Smooth muscle cell (in vitro differentiated cells): ENCODE results near the gene FAM117A. TPM values are rescaled to one million over a fixed set of nuclear protein-coding genes. Genes with fewer than 3 reads are reported as not detected.
A peak's percentile ranks its signal among the peaks of the same experiment; 100 is the strongest.

Source experiments
- DNase-seq: peaks from one replicate; lab custom pipeline; 2025; ENCODE audit not compliant: unreplicated experiment; lab: John Stamatoyannopoulos, UW
- H2AFZ ChIP-seq: fragments of 200-600 bp; sonication (generic); 2 replicates; pipeline ENCODE4 v1.6.0; 2016; ENCODE audit warnings: antibody characterized with exemption, low read depth, mild to moderate bottlenecking
- H3F3A ChIP-seq: fragments of 200-600 bp; sonication (generic); 2 replicates; pipeline ENCODE4 v1.6.0; 2017; ENCODE audit warnings: antibody characterized with exemption, low read depth
- H3K27ac ChIP-seq: fragments of 200-600 bp; sonication (generic); 2 replicates; pipeline ENCODE4 v1.5.1; 2016; ENCODE audit warnings: low read depth, mild to moderate bottlenecking
- H3K27me3 ChIP-seq: fragments of 200-600 bp; sonication (generic); 2 replicates; pipeline ENCODE4 v1.6.1; 2016; ENCODE audit warnings: low read depth, mild to moderate bottlenecking
- H3K36me3 ChIP-seq: fragments of 200-600 bp; sonication (generic); 2 replicates; pipeline ENCODE4 v1.5.1; 2016; ENCODE audit warnings: low read depth
- H3K4me1 ChIP-seq: fragments of 200-600 bp; sonication (generic); 2 replicates; pipeline ENCODE4 v1.5.1; 2016; ENCODE audit warnings: low read depth
- H3K4me2 ChIP-seq: fragments of 200-600 bp; sonication (generic); 2 replicates; pipeline ENCODE4 v1.6.0; 2016; ENCODE audit warnings: mild to moderate bottlenecking
- H3K4me3 ChIP-seq: fragments of 200-600 bp; sonication (generic); 2 replicates; pipeline ENCODE4 v1.5.1; 2016; ENCODE audit warnings: mild to moderate bottlenecking
- H3K79me2 ChIP-seq: fragments of 200-600 bp; sonication (generic); 2 replicates; pipeline ENCODE4 v1.6.0; 2016; ENCODE audit warnings: low read depth, mild to moderate bottlenecking
- H3K9ac ChIP-seq: fragments of 200-600 bp; sonication (generic); 2 replicates; pipeline ENCODE4 v1.6.0; 2016; ENCODE audit warnings: low read depth
- H3K9me3 ChIP-seq: fragments of 200-600 bp; sonication (generic); replicated peaks from 2 replicates; pipeline ENCODE4 v1.5.1; 2016; ENCODE audit warnings: low read depth
- H4K20me1 ChIP-seq: fragments of 200-600 bp; sonication (generic); 2 replicates; pipeline ENCODE4 v1.6.0; 2016; ENCODE audit warnings: low read depth
- CTCF ChIP-seq: fragments of 200-600 bp; sonication (generic); IDR thresholded peaks from 2 replicates; pipeline ENCODE4 v1.5.1; 2017; ENCODE audit warnings: borderline replicate concordance, mild to moderate bottlenecking, antibody characterized with exemption; ENCODE audit not compliant: insufficient read depth, poor library complexity, severe bottlenecking
- WGBS: methylation state at CpG from one replicate; pipeline ENCODE4 v1.1.7; 2016; ENCODE audit warnings: low lambda C conversion rate; 5-methylcytosine and 5-hydroxymethylcytosine counted together
- polyA plus RNA-seq: library from polyadenylated mRNA; unstranded; fragments of >200 nt; fragmentation: Nextera tagmentation; extraction: Ambion mirVana; gene quantifications from 2 replicates; pipeline ENCODE4 v1.2.1, GENCODE V29; 2016
- total RNA-seq: library from RNA; depleted of rRNA; stranded (reverse); fragments of >200 nt; gene quantifications from 2 replicates; pipeline ENCODE4 v1.2.3, GENCODE V29; 2014

Gene FAM117A
- total and polyA plus RNA-seq, 2 experiments from 2014 or later, result 4.9 to 6.3 TPM

GRCh38 chr17:49788478-49789242, 24.7 kb upstream of the FAM117A start, which contains the start of gene KAT7:
TSS of gene KAT7 (plus strand) at chr17:49788681. CDS start at chr17:49788835, 154 bp downstream.
- peak; percentile 88 for DNase-seq
- Histone ChIP-seq H4K20me1 (peaks cover 46% of the 10 kb centered on the region), H3K27me3 (no peaks in the 10 kb centered on the region), H3K27ac (peak within 1 kb of the TSS; percentile 99), H2AFZ (peak within 1 kb of the TSS; percentile 86), H3K4me3 (peak within 1 kb of the TSS; percentile 93), H3K4me1 (peaks cover 18% of the 10 kb centered on the region), H3K9ac (peak within 1 kb of the TSS; percentile 100), H3F3A (no peaks in the 10 kb centered on the region), H3K4me2 (peak within 1 kb of the TSS; percentile 91), H3K79me2 (peaks cover 45% of the 10 kb centered on the region), H3K36me3 (peaks cover under 1% of the 10 kb centered on the region), H3K9me3 (no peaks in the 10 kb centered on the region)
- WGBS, result under 1% methylated on average over 59 of the region's 59 CpGs
- no peak for TF ChIP-seq CTCF

- peak overlapping the region; percentile 99 for H3K27ac ChIP-seq
- peak overlapping the region; percentile 81 for H3K9ac ChIP-seq
- peaks cover 39% of the 10 kb centered on the region for H4K20me1 ChIP-seq
- no peaks in the 10 kb centered on the region for H3K27me3 ChIP-seq
- 2% methylated on average over 17 of the region's 17 CpGs for WGBS
- H3F3A ChIP-seq, result no peaks in the 10 kb centered on the region
- H3K9me3 ChIP-seq, result no peaks in the 10 kb centered on the region
- peak overlapping the region; percentile 93 for H3K4me3 ChIP-seq
- peaks cover 38% of the 10 kb centered on the region for H3K79me2 ChIP-seq
- no peak for DNase-seq
- no peaks in the 10 kb centered on the region for H3K36me3 ChIP-seq
- TF ChIP-seq CTCF, result no peak
- peak overlapping the region; percentile 86 for H2AFZ ChIP-seq
- peak overlapping the region; percentile 91 for H3K4me2 ChIP-seq
- H3K4me1 ChIP-seq, result peaks cover 18% of the 10 kb centered on the region
Observed at GRCh38 chr17:49787884-49788477, 24.1 kb upstream of the FAM117A start.

- H2AFZ ChIP-seq, result no peak overlapping the region
- no peak overlapping the region for H3K4me2 ChIP-seq
- no peak overlapping the region for H3K9ac ChIP-seq
- H4K20me1 ChIP-seq, result peaks cover 5% of the 10 kb centered on the region
- no peaks in the 10 kb centered on the region for H3F3A ChIP-seq
- no peak for TF ChIP-seq CTCF
- no peak overlapping the region for H3K27ac ChIP-seq
- H3K4me1 ChIP-seq, result peaks cover 9% of the 10 kb centered on the region
- no peaks in the 10 kb centered on the region for H3K27me3 ChIP-seq
- no peak overlapping the region for H3K4me3 ChIP-seq
- WGBS, result 77% methylated on average over 1 of the region's 1 CpG
- H3K9me3 ChIP-seq, result no peaks in the 10 kb centered on the region
- H3K36me3 ChIP-seq, result no peaks in the 10 kb centered on the region
- H3K79me2 ChIP-seq, result peaks cover 5% of the 10 kb centered on the region
- DNase-seq, result no peak
Observed at GRCh38 chr17:49784636-49785035, 20.7 kb upstream of the FAM117A start.
